PFSK-1 (cell line): Measurements from ENCODE around the gene TTC16.

ENCODE experiments used
- FOXP2 ChIP-seq: optimal IDR thresholded peaks from 2 replicates; pipeline ENCODE3; 2011; ENCODE audit warnings: borderline replicate concordance, control low read depth, inconsistent platforms; ENCODE audit not compliant: insufficient read depth; ENCODE audit errors: extremely low read length, extremely low read depth
- POLR2AphosphoS5 ChIP-seq: IDR thresholded peaks from 2 replicates; pipeline ENCODE4 v1.6.1; 2012; ENCODE audit warnings: low read depth, mild to moderate bottlenecking, control low read depth, low read length, moderate library complexity
- SIN3A ChIP-seq: IDR thresholded peaks from 2 replicates; pipeline ENCODE4 v1.6.1; 2012; ENCODE audit warnings: mild to moderate bottlenecking, low read length, moderate library complexity, borderline replicate concordance; ENCODE audit not compliant: insufficient read depth
- TAF1 ChIP-seq: IDR thresholded peaks from 2 replicates; pipeline ENCODE4 v1.6.1; 2012; ENCODE audit warnings: low read length, control low read depth, borderline replicate concordance; ENCODE audit not compliant: insufficient read depth
- TF ChIP-seq, protein P1 (sequence below), 2 experiments: IDR thresholded peaks; 2 replicates each; pipeline versions ENCODE4 v1.6.1 to v1.8.0; 2011 to 2012; ENCODE audit warnings: low read depth in 2 of 2, low read length in 2 of 2, control low read depth in 1 of 2, inconsistent platforms in 1 of 2, mild to moderate bottlenecking in 1 of 2, moderate library complexity in 1 of 2; ENCODE audit not compliant: insufficient read depth in 1 of 2

Gene TTC16

DNA sequence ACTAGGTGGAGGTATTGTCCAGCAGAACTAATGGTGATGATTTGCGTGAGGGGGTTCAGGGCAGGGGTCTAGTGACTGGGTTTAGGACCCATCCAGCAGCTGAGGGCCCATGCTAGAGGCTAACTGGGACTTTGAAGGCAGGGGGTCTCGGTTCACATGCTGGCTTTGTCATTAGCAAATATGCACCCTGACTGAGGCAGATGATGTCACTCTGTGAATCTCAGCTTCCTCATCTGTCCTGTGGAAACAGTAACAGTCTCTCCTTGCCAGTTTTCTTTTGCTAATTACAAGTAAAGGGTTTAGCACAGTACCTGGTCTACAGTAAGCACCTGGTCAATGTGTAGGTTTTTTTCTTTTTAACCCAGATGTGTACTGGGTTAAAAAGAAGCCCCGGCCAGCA lies 57.4 kb downstream of the TTC16 start:
- TF ChIP-seq TAF1 (no peak), FOXP2 (no peak), POLR2AphosphoS5 (no peak), SIN3A (no peak)
- TF ChIP-seq, protein P1, sequence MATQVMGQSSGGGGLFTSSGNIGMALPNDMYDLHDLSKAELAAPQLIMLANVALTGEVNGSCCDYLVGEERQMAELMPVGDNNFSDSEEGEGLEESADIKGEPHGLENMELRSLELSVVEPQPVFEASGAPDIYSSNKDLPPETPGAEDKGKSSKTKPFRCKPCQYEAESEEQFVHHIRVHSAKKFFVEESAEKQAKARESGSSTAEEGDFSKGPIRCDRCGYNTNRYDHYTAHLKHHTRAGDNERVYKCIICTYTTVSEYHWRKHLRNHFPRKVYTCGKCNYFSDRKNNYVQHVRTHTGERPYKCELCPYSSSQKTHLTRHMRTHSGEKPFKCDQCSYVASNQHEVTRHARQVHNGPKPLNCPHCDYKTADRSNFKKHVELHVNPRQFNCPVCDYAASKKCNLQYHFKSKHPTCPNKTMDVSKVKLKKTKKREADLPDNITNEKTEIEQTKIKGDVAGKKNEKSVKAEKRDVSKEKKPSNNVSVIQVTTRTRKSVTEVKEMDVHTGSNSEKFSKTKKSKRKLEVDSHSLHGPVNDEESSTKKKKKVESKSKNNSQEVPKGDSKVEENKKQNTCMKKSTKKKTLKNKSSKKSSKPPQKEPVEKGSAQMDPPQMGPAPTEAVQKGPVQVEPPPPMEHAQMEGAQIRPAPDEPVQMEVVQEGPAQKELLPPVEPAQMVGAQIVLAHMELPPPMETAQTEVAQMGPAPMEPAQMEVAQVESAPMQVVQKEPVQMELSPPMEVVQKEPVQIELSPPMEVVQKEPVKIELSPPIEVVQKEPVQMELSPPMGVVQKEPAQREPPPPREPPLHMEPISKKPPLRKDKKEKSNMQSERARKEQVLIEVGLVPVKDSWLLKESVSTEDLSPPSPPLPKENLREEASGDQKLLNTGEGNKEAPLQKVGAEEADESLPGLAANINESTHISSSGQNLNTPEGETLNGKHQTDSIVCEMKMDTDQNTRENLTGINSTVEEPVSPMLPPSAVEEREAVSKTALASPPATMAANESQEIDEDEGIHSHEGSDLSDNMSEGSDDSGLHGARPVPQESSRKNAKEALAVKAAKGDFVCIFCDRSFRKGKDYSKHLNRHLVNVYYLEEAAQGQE (IDR thresholded peaks at IDR 0.05; ENCODE audit: insufficient read depth in 1 of 2, low read depth in 2 of 2, low read length in 2 of 2), result no peak

DNA sequence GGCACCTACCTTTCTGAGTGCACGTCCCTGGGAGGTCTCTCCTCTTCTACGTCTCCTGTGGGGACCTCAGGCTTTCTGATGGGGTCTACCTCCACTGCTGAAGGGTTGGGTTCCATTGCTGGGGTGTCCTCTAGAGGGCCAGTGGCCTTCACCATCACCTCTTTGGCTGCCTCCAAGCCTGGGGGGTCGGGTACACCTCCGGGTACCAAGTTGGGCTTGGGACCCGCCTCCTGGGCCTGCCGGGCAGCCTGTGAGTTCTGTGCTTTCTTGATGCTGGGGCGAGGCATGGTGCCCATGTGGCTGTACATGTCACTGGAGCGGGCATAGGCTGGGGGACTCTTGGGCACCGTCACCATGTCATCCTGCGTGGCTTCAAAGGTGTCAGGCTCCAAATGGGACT lies 58.1 kb downstream of the TTC16 start:
- TF ChIP-seq TAF1, result no peak
- TF ChIP-seq FOXP2, result no peak
- TF ChIP-seq, protein P1 (IDR thresholded peaks at IDR 0.05; ENCODE audit: insufficient read depth in 1 of 2, low read depth in 2 of 2, low read length in 2 of 2), result no peak
- TF ChIP-seq POLR2AphosphoS5, result no peak
- no peak for TF ChIP-seq SIN3A

DNA sequence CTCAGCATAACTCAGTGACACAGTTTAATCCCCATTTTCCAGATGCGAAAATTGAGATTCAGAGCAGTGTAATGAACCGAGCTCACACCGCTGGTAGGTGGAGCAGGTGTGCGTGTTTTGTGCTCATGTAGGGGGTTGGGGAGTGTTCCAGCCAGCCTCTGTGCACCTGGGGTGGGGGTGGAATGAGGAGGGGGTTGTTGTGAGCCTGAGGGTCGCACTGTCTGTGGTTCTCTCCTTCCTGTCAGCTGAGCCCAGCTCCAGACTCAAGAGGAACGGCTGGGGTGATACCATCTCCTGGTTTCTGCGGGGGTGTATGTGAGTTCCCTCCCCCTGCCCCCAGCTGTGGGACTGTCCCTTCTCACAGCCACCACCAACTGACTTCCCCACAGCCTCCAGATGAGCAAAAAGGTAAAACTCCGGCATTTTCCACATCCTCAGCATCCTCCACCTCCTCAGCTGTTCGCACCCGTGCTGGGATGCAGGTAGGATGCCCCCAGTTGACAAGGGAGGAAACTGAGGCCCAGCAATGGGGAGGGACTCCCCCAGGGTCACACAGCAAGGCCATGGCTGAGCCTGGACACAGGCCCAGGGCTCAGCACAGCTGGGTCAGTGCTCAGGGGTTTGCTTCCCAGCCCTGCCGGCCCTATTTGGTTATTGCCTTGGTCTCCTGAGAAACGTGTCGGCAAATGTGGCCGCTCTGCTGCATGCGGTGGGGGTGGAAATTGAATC lies 60.5 kb downstream of the TTC16 start:
- TF ChIP-seq TAF1, result no peak
- TF ChIP-seq SIN3A, result no peak
- no peak for TF ChIP-seq POLR2AphosphoS5
- TF ChIP-seq, protein P1 (IDR thresholded peaks at IDR 0.05; ENCODE audit: insufficient read depth in 1 of 2, low read depth in 2 of 2, low read length in 2 of 2), result no peak
- no peak for TF ChIP-seq FOXP2

DNA sequence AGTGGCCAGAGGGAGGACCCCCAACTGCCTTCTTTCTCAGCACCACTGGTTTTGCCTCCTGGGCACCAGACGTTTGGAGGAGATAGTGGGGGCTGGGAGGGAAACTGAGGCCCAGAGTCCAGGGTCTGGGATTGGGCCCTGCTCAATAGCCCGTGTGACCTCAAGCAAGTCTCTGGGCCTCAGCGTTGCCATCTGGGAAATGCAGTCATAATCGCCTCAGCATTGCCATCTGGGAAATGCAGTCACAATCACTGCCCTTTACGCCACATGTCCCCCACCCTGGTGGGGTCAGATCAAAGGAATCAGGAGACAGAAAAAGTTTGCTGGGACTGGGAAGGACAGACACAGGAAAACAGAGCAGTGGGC lies 61.0 kb downstream of the TTC16 start:
- no peak for TF ChIP-seq POLR2AphosphoS5
- TF ChIP-seq FOXP2, result no peak
- TF ChIP-seq, protein P1 (IDR thresholded peaks at IDR 0.05; ENCODE audit: insufficient read depth in 1 of 2, low read depth in 2 of 2, low read length in 2 of 2), result no peak
- no peak for TF ChIP-seq SIN3A
- TF ChIP-seq TAF1, result no peak
